ENCODE data around the gene SAP30L. TPM values are rescaled to one million over a fixed set of nuclear protein-coding genes. Genes with fewer than 3 reads are reported as not detected.
A peak's percentile ranks its signal among the peaks of the same experiment; 100 is the strongest.

The SAP30L gene
- total and polyA plus RNA-seq, 12 donors: 14.4 to 38.3 (median 33.8) TPM

DNA sequence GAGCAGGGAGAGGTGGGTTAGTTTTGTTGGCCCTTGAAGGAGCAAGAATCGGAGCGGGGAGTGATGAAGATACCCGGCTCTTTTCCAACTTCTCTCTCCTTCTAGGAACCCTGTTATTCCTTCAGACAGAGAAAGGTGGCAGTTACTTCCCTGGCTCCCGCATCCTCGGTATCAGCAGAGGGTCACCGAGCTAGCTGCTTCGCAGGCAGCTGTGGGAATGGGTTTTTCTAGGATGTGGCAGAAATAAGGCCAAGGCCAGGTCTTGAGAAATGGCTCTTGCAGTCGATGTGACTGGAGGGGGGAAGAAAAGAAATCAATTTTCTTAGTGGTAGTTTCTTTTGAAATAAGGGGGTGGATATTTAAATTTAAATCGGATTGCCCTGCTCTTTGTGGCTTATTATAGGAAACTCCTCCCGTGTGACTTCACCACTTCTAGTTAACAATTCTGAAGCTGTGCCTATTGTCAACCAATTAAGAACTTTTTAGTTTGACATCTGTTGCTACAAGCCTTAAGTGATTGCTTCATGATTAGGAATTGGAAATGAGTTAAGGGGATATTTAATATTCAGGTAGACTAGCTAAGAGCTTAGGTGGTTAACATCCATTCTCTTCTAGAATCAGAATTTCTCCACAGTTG is 1.4 kb downstream of the SAP30L start:
- intact Hi-C loops (cut with DNase I): no loop called here
- no peaks in the 10 kb centered on the region for H3K9me3 ChIP-seq
- DNase-seq (no peak), ATAC-seq (no peak)
- WGBS, 2 donors: 2 to 4% methylated on average over 10 of the region's 10 CpGs
- H3K4me3 ChIP-seq: peak overlapping the region; percentile 79 to 99 (median 96)
- H3K4me1 ChIP-seq: peaks cover 0 to 46% (median 38%) of the 10 kb centered on the region in 9 donors
- TF ChIP-seq, protein P1, sequence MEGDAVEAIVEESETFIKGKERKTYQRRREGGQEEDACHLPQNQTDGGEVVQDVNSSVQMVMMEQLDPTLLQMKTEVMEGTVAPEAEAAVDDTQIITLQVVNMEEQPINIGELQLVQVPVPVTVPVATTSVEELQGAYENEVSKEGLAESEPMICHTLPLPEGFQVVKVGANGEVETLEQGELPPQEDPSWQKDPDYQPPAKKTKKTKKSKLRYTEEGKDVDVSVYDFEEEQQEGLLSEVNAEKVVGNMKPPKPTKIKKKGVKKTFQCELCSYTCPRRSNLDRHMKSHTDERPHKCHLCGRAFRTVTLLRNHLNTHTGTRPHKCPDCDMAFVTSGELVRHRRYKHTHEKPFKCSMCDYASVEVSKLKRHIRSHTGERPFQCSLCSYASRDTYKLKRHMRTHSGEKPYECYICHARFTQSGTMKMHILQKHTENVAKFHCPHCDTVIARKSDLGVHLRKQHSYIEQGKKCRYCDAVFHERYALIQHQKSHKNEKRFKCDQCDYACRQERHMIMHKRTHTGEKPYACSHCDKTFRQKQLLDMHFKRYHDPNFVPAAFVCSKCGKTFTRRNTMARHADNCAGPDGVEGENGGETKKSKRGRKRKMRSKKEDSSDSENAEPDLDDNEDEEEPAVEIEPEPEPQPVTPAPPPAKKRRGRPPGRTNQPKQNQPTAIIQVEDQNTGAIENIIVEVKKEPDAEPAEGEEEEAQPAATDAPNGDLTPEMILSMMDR (IDR thresholded peaks at IDR 0.05): no peak
- H3K36me3 ChIP-seq: peaks cover 0 to 29% (median 8%) of the 10 kb centered on the region in 9 donors
- H3K27ac ChIP-seq: peak overlapping the region in 9 of 10 donors; percentile 51 to 94 (median 90)
- no peaks in the 10 kb centered on the region for H3K27me3 ChIP-seq

DNA sequence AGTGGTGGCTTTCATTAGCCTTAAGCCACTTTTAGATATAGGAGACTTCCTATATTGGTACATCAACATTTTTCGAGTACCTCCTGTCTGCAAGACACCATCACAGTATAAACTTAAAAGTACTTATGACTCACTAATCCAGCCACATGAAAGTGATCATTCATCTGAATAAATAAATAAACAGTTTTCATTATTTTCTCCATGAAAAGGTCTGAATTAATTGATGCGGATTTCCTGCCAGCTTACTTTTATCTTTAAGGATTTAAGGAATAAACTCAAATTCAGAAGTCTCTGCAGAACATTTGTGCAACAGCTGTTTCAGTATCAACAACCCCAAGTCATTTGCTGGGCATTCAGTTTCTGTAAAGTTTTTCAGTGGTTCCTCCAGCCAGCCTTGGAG is 4.0 kb downstream of the SAP30L start:
- no peak overlapping the region for H3K4me3 ChIP-seq
- ATAC-seq (no peak), DNase-seq (no peak)
- no peaks in the 10 kb centered on the region for H3K27me3 ChIP-seq
- H3K27ac ChIP-seq: no peak overlapping the region
- peaks cover 0 to 50% (median 19%) of the 10 kb centered on the region in 9 donors for H3K36me3 ChIP-seq
- intact Hi-C loops (cut with DNase I): no loop called here
- H3K4me1 ChIP-seq: peaks cover 0 to 38% (median 29%) of the 10 kb centered on the region in 9 donors
- TF ChIP-seq, protein P1 (IDR thresholded peaks at IDR 0.05): no peak
- WGBS, 2 donors: 85 to 88% methylated on average over 2 of the region's 2 CpGs
- no peaks in the 10 kb centered on the region for H3K9me3 ChIP-seq

DNA sequence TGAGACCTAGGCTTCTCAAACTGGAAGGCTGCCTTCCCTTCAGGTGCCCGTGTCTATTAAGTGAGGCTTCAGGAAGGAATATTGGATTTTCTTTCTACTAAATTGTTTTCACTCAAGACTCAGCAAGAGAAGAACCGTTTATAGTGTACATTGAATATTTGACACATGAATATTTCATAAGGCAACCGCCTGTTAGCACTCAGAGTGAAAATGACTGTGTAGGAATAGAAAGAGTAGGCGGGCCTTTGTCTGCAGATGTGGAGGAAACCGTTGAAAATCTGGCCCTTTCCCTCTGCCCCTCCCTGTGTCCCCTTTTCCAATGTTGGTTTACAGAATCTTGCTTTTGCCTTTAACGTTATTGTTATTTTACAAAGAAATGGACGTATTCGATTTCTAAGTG is 6.2 kb downstream of the SAP30L start:
- WGBS, 2 donors: 91 to 95% methylated on average over 8 of the region's 8 CpGs
- H3K4me1 ChIP-seq: peaks cover 0 to 32% (median 25%) of the 10 kb centered on the region in 9 donors
- intact Hi-C loops (cut with DNase I): no loop called here
- no peak overlapping the region for H3K27ac ChIP-seq
- no peak overlapping the region for H3K4me3 ChIP-seq
- TF ChIP-seq, protein P1 (IDR thresholded peaks at IDR 0.05): no peak
- no peak for ATAC-seq
- peaks cover 0 to 72% (median 36%) of the 10 kb centered on the region in 9 donors for H3K36me3 ChIP-seq
- H3K9me3 ChIP-seq: no peaks in the 10 kb centered on the region
- H3K27me3 ChIP-seq: no peaks in the 10 kb centered on the region
- DNase-seq: no peak

DNA sequence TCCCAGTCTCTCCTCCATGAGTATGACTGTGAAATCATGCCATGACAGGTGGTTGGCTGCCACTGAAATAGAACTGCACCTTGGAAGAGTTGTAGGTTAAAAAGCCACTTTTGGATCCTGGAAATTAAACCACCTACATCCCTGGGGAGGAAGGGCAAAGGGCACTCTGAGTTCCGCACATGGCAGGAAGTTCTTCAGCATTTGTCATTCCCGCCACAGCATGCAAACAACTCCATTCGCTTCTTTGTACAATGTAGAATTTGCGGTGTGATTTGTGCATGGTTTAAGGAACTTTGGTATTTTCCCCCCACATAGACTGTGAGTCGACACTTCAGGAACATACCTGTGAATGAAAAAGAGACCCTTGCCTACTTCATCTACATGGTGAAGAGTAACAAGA is 9.8 kb downstream of the SAP30L start:
- no peak overlapping the region for H3K27ac ChIP-seq
- WGBS, 2 donors: 83 to 84% methylated on average over 5 of the region's 5 CpGs
- TF ChIP-seq, protein P1 (IDR thresholded peaks at IDR 0.05): no peak
- intact Hi-C loops (cut with DNase I): no loop called here
- DNase-seq (no peak), ATAC-seq (no peak)
- H3K36me3 ChIP-seq: peaks cover 0 to 89% (median 47%) of the 10 kb centered on the region in 9 donors
- no peaks in the 10 kb centered on the region for H3K9me3 ChIP-seq
- H3K4me1 ChIP-seq: peaks cover 0 to 22% (median 17%) of the 10 kb centered on the region in 9 donors
- no peak overlapping the region for H3K4me3 ChIP-seq
- no peaks in the 10 kb centered on the region for H3K27me3 ChIP-seq
